ENCODE results near the gene PPP2R3B.

The PPP2R3B gene

GRCh38 chrX:345020-345925, 41.4 kb downstream of the PPP2R3B start:
- Mint-ChIP-seq H3K27ac (no peak overlapping the region), H3K36me3 (peaks cover 9% of the 10 kb centered on the region), H3K9me3 (no peaks in the 10 kb centered on the region), H3K4me3 (no peak overlapping the region), H3K4me1 (peaks cover 5% of the 10 kb centered on the region)
- no peak for DNase-seq (ENCODE audit: low spot score in 2 of 2)
- ATAC-seq, result no peak

- ATAC-seq, result no peak
- Mint-ChIP-seq H3K27ac (no peak overlapping the region), H3K4me3 (no peak overlapping the region), H3K9me3 (no peaks in the 10 kb centered on the region), H3K4me1 (peaks cover 5% of the 10 kb centered on the region), H3K36me3 (peaks cover 9% of the 10 kb centered on the region)
- DNase-seq (ENCODE audit: low spot score in 2 of 2), result no peak
These were observed 42.3 kb downstream of the PPP2R3B start for GRCh38 chrX:344371-344901.

GRCh38 chrX:341541-342101, 45.1 kb downstream of the PPP2R3B start:
- Mint-ChIP-seq H3K27ac (no peak overlapping the region), H3K4me3 (no peak overlapping the region), H3K9me3 (no peaks in the 10 kb centered on the region), H3K36me3 (peaks cover 11% of the 10 kb centered on the region), H3K4me1 (no peaks in the 10 kb centered on the region)
- ATAC-seq, result no peak
- DNase-seq (ENCODE audit: low spot score in 2 of 2), result no peak

GRCh38 chrX:340641-341423, 45.9 kb downstream of the PPP2R3B start:
- H3K4me1 Mint-ChIP-seq, result no peaks in the 10 kb centered on the region
- DNase-seq (ENCODE audit: low spot score in 2 of 2) (no peak), ATAC-seq (no peak)
- H3K9me3 Mint-ChIP-seq, result no peaks in the 10 kb centered on the region
- no peak overlapping the region for H3K27ac Mint-ChIP-seq
- H3K36me3 Mint-ChIP-seq, result peaks cover 17% of the 10 kb centered on the region
- no peak overlapping the region for H3K4me3 Mint-ChIP-seq

- no peaks in the 10 kb centered on the region for H3K4me1 Mint-ChIP-seq
- H3K27ac Mint-ChIP-seq, result no peak overlapping the region
- H3K36me3 Mint-ChIP-seq, result peaks cover 21% of the 10 kb centered on the region
- ATAC-seq (no peak), DNase-seq (ENCODE audit: low spot score in 2 of 2) (no peak)
- H3K4me3 Mint-ChIP-seq, result no peak overlapping the region
- no peaks in the 10 kb centered on the region for H3K9me3 Mint-ChIP-seq
These were observed 46.6 kb downstream of the PPP2R3B start for GRCh38 chrX:340121-340520.

- ATAC-seq (no peak), DNase-seq (ENCODE audit: low spot score in 2 of 2) (no peak)
- Mint-ChIP-seq H3K9me3 (no peaks in the 10 kb centered on the region), H3K27ac (no peak overlapping the region), H3K36me3 (peaks cover 21% of the 10 kb centered on the region), H3K4me3 (no peak overlapping the region), H3K4me1 (no peaks in the 10 kb centered on the region)
These were observed 47.8 kb downstream of the PPP2R3B start for GRCh38 chrX:338836-339400.

GRCh38 chrX:338281-338835, 48.3 kb downstream of the PPP2R3B start:
- Mint-ChIP-seq H3K27ac (no peak overlapping the region), H3K4me3 (no peak overlapping the region), H3K4me1 (no peaks in the 10 kb centered on the region), H3K9me3 (no peaks in the 10 kb centered on the region), H3K36me3 (peaks cover 21% of the 10 kb centered on the region)
- no peak for ATAC-seq
- no peak for DNase-seq (ENCODE audit: low spot score in 2 of 2)

GRCh38 chrX:337331-337831, 49.3 kb downstream of the PPP2R3B start:
- H3K27ac Mint-ChIP-seq, result no peak overlapping the region
- H3K4me3 Mint-ChIP-seq, result no peak overlapping the region
- peaks cover 21% of the 10 kb centered on the region for H3K36me3 Mint-ChIP-seq
- H3K9me3 Mint-ChIP-seq, result no peaks in the 10 kb centered on the region
- no peaks in the 10 kb centered on the region for H3K4me1 Mint-ChIP-seq
- ATAC-seq (no peak), DNase-seq (ENCODE audit: low spot score in 2 of 2) (no peak)

GRCh38 chrX:336227-336626, 50.5 kb downstream of the PPP2R3B start:
- H3K9me3 Mint-ChIP-seq, result no peaks in the 10 kb centered on the region
- ATAC-seq (no peak), DNase-seq (ENCODE audit: low spot score in 2 of 2) (no peak)
- H3K4me1 Mint-ChIP-seq, result no peaks in the 10 kb centered on the region
- peaks cover 12% of the 10 kb centered on the region for H3K36me3 Mint-ChIP-seq
- no peak overlapping the region for H3K27ac Mint-ChIP-seq
- H3K4me3 Mint-ChIP-seq, result no peak overlapping the region

- no peak overlapping the region for H3K4me3 Mint-ChIP-seq
- H3K27ac Mint-ChIP-seq, result no peak overlapping the region
- H3K4me1 Mint-ChIP-seq, result no peaks in the 10 kb centered on the region
- DNase-seq (ENCODE audit: low spot score in 2 of 2) (no peak), ATAC-seq (no peak)
- peaks cover 12% of the 10 kb centered on the region for H3K36me3 Mint-ChIP-seq
- H3K9me3 Mint-ChIP-seq, result no peaks in the 10 kb centered on the region
These were observed 51.0 kb downstream of the PPP2R3B start for GRCh38 chrX:335758-336155.

- Mint-ChIP-seq H3K4me1 (no peaks in the 10 kb centered on the region), H3K4me3 (no peak overlapping the region), H3K27ac (no peak overlapping the region), H3K9me3 (no peaks in the 10 kb centered on the region), H3K36me3 (peaks cover 12% of the 10 kb centered on the region)
- DNase-seq (ENCODE audit: low spot score in 2 of 2) (no peak), ATAC-seq (no peak)
These were observed 51.5 kb downstream of the PPP2R3B start for GRCh38 chrX:334971-335757.

- H3K4me1 Mint-ChIP-seq, result no peaks in the 10 kb centered on the region
- ATAC-seq, result no peak
- no peak overlapping the region for H3K27ac Mint-ChIP-seq
- peaks cover 12% of the 10 kb centered on the region for H3K36me3 Mint-ChIP-seq
- no peak overlapping the region for H3K4me3 Mint-ChIP-seq
- no peaks in the 10 kb centered on the region for H3K9me3 Mint-ChIP-seq
- no peak for DNase-seq (ENCODE audit: low spot score in 2 of 2)
These were observed 52.3 kb downstream of the PPP2R3B start for GRCh38 chrX:334331-334891.

GRCh38 chrX:333611-334311, 52.9 kb downstream of the PPP2R3B start:
- no peak overlapping the region for H3K4me3 Mint-ChIP-seq
- ATAC-seq (no peak), DNase-seq (ENCODE audit: low spot score in 2 of 2) (no peak)
- no peak overlapping the region for H3K27ac Mint-ChIP-seq
- no peaks in the 10 kb centered on the region for H3K9me3 Mint-ChIP-seq
- H3K4me1 Mint-ChIP-seq, result no peaks in the 10 kb centered on the region
- peaks cover 12% of the 10 kb centered on the region for H3K36me3 Mint-ChIP-seq

All from stimulated activated effector memory CD8-positive, alpha-beta T cell treated with anti-CD3 and anti-CD28 coated beads, Interleukin-12 subunit alpha, Interleukin-12 subunit beta, amount 100 ng/mL, for 72 hours (primary cell).